Cardiac fibroblast (primary cell): ENCODE measurements around the gene CYP2J2.
"Not testable (repeated sequence)": the region's sequence is repeated elsewhere in the genome, so short reads cannot be mapped to it uniquely, and the experiment has no call there.

Source experiments
- DNase-seq, 2 donors: peaks; one replicate each; pipeline versions ENCODE4 v3.0.0 to v3.0.0-alpha.2; 2010; ENCODE audit warnings: low read depth in 2 of 2
- H3K4me3 ChIP-seq, 2 donors: replicated peaks in 1 of 2; 1 replicate in 1 of 2; 2 replicates in 1 of 2; pipeline ENCODE4 v1.5.1; 2011; ENCODE audit warnings: low read depth in 2 of 2, low read length in 2 of 2, mild to moderate bottlenecking in 2 of 2, moderate library complexity in 1 of 2
- CTCF ChIP-seq: IDR thresholded peaks from one replicate; pipeline ENCODE4 v1.5.1; 2011; ENCODE audit warnings: low read depth, mild to moderate bottlenecking, low read length, inconsistent platforms

CYP2J2 gene

DNA sequence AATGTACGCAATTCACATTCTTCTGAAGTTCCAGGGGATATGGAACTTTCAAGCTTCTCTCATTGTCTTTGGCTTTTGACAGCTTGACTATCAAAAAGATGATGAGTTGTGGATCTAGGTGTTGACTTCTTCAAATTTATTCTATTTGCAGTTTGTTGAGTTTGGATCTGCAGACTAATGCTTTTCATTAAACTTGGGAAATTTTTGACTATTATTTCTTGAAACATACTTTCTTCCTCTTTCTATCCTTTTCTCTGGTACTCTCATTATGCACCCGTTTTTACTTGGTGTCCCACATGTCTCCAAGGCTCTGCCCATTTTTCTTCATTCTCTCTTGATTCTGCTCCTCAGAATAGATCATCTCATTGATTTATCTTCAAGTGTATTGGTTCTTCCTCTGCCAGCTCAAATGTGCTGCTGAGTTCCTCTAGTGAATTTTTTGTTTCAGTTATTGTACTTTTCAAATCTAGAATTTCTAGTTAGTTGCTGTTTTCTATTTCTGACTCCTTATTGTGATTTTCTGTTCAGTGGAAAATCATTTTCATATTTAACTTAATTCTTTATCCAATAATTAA, 49.4 kb downstream of the CYP2J2 start:
- no peak for TF ChIP-seq CTCF
- DNase-seq, result no peak
- H3K4me3 ChIP-seq, result no peak overlapping the region

DNA sequence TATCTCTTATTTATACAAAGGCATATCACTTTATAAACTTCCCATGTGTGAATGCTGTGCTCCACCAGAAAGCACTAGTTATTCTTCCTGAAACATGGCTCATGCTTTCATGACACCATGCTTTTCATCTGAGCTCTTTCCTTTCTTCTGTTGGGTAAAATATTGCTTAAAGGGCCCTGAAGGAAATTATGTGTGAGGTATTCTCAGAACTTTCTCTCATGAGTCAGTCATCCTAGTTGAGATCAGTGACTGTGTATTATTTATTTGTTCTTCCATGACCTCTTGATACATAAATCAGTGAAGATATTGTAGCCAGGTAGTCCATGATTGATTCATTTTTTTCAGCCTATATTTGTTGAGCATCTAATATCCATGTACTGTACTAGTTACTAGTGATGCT, 54.8 kb downstream of the CYP2J2 start:
- H3K4me3 ChIP-seq, result no peak overlapping the region
- no peak for DNase-seq
- TF ChIP-seq CTCF, result no peak

DNA sequence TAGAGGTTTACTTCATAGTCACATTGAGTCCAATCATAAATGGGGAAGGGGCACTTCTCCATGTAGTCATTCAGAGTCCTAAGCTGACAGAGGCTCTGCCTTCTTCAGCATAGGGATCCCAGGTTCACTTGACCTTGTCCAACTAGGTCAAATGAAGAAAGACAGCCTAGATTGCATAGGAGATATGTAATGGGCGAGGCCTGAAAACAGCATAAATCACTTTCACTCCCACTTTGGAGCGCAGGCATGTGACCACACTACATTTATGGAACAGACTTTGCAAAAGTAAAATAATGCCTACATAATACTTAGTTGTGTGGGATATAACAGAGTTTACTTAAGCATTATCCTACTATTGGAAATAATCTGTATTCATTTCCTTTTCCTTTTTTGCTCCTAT, 60.1 kb downstream of the CYP2J2 start:
- no peak for DNase-seq
- no peak overlapping the region for H3K4me3 ChIP-seq
- no peak for TF ChIP-seq CTCF

- TF ChIP-seq CTCF, result no peak
- no peak overlapping the region for H3K4me3 ChIP-seq
- no peak for DNase-seq
These were observed 68.8 kb downstream of the CYP2J2 start for GRCh38 chr1:59857679-59858354.

- no peak for TF ChIP-seq CTCF
- no peak overlapping the region for H3K4me3 ChIP-seq
- DNase-seq, result no peak
These were observed 69.7 kb downstream of the CYP2J2 start for GRCh38 chr1:59856725-59857338.

DNA sequence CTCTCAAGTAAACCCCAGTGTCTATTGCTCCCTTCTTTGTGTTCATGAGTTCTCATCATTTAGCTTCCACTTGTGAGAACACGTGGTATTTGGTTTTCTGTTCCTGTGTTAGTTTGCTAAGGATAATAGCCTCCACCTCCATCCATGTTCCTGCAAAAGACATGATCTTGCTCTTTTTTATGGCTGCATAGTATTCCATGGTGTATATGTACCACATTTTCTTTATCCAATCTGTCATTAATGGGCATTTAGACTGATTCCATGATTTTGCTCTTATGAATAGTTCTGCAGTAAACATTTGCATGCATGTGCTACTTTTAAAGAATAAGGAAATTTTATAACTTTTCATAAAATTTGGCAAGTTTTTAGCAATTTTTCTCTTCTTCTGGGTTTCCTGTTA, 71.3 kb downstream of the CYP2J2 start:
- DNase-seq, H3K4me3 ChIP-seq: not testable (repeated sequence)

GRCh38 chr1:59852117-59852516, 74.5 kb downstream of the CYP2J2 start:
- no peak overlapping the region for H3K4me3 ChIP-seq
- no peak for DNase-seq
- TF ChIP-seq CTCF, result no peak
